IMR-90 (cell line): ENCODE results near the gene HMOX1. TPM values are rescaled to one million over a fixed set of nuclear protein-coding genes. Genes with fewer than 3 reads are reported as not detected.

Source experiments
- ATAC-seq: fragments of 200-7000 bp; cut with Tn5 transposase; 2 replicates; pipeline ENCODE4 v1.9.1; 2020; ENCODE audit warnings: low read depth, mild to moderate bottlenecking, moderate library complexity
- BruUV-seq: library from RNA; stranded (reverse); fragments of 400-500 nt; replicated peaks from 2 replicates; lab custom pipeline; 2021; lab: Mats Ljungman, UMichigan
- CTCF ChIA-PET: fragments of 300-600 bp; formaldehyde crosslinking; extraction: SDS; loops from one replicate; lab custom pipeline; 2021; ENCODE audit warnings: antibody characterized with exemption; lab: Yijun Ruan, JAX
- POLR2A ChIA-PET: fragments of 300-600 bp; sonication (Branson Sonifier 250); formaldehyde crosslinking; loops from one replicate; lab custom pipeline; 2022; ENCODE audit warnings: antibody characterized with exemption; ENCODE audit not compliant: unreplicated experiment; lab: Charles Lee
- DNase-seq: peaks from one replicate; pipeline ENCODE4 v3.0.0; 2013
- H2AFZ ChIP-seq: replicated peaks from 2 replicates; pipeline ENCODE3; 2013; ENCODE audit warnings: low read length, mild to moderate bottlenecking; ENCODE audit not compliant: poor library complexity
- H2AK5ac ChIP-seq: 2 replicates; pipeline ENCODE4 v1.6.1; 2013; ENCODE audit warnings: low read depth, low read length, inconsistent platforms
- H2AK9ac ChIP-seq: replicated peaks from 2 replicates; pipeline ENCODE3; 2013; ENCODE audit warnings: mild to moderate bottlenecking, low read depth, low read length, moderate library complexity; ENCODE audit not compliant: poor library complexity
- H2BK120ac ChIP-seq: 2 replicates; pipeline ENCODE4 v1.6.1; 2013; ENCODE audit warnings: low read depth, low read length, inconsistent platforms
- H2BK15ac ChIP-seq: 3 replicates; pipeline ENCODE4 v1.6.1; 2013; ENCODE audit warnings: low read depth, low read length, inconsistent platforms
- H2BK20ac ChIP-seq: 2 replicates; pipeline ENCODE4 v1.6.1; 2013; ENCODE audit warnings: low read depth, mild to moderate bottlenecking, inconsistent platforms, low read length, moderate library complexity
- H2BK5ac ChIP-seq: 2 replicates; pipeline ENCODE4 v1.6.1; 2013; ENCODE audit warnings: mild to moderate bottlenecking, low read depth, low read length, inconsistent platforms; ENCODE audit not compliant: poor library complexity, severe bottlenecking
- H3K14ac ChIP-seq: replicated peaks from 2 replicates; pipeline ENCODE4 v1.6.1; 2013; ENCODE audit warnings: low read depth, low read length, inconsistent platforms
- H3K18ac ChIP-seq: 2 replicates; pipeline ENCODE4 v1.6.1; 2013; ENCODE audit warnings: low read depth, low read length, control low read depth
- H3K23ac ChIP-seq: 2 replicates; pipeline ENCODE4 v1.6.1; 2013; ENCODE audit warnings: low read depth, low read length, inconsistent platforms
- H3K27ac ChIP-seq: 2 replicates; pipeline ENCODE4 v1.5.1; 2013; ENCODE audit warnings: mild to moderate bottlenecking, control low read depth, low read length; ENCODE audit not compliant: insufficient read depth
- H3K27me3 ChIP-seq: 2 replicates; pipeline ENCODE4 v1.6.1; 2013; ENCODE audit warnings: low read length; ENCODE audit not compliant: control insufficient read depth, insufficient read depth
- H3K36me3 ChIP-seq: 2 replicates; pipeline ENCODE4 v1.6.1; 2013; ENCODE audit warnings: low read length, mixed read lengths; ENCODE audit not compliant: control insufficient read depth, insufficient read depth
- H3K4ac ChIP-seq: 2 replicates; pipeline ENCODE4 v1.6.1; 2013; ENCODE audit warnings: low read depth, low read length, inconsistent platforms
- H3K4me1 ChIP-seq: 2 replicates; pipeline ENCODE4 v1.6.1; 2013; ENCODE audit warnings: low read length, mixed read lengths; ENCODE audit not compliant: control insufficient read depth, insufficient read depth
- H3K4me2 ChIP-seq: 2 replicates; pipeline ENCODE4 v1.6.1; 2013; ENCODE audit warnings: low read depth, mild to moderate bottlenecking, control low read depth, low read length, moderate library complexity
- H3K4me3 ChIP-seq: 2 replicates; pipeline ENCODE4 v1.5.1; 2013; ENCODE audit warnings: low read depth, mild to moderate bottlenecking, control low read depth, low read length, moderate library complexity; ENCODE audit not compliant: insufficient read depth
- H3K56ac ChIP-seq: 2 replicates; pipeline ENCODE4 v1.6.1; 2013; ENCODE audit warnings: low read length, inconsistent platforms; ENCODE audit not compliant: insufficient read depth; ENCODE audit errors: extremely low read depth
- H3K79me1 ChIP-seq, 2 experiments: 2 replicates each; pipeline ENCODE4 v1.6.1; 2013; ENCODE audit warnings: low read length in 2 of 2, inconsistent platforms in 1 of 2, low read depth in 1 of 2
- H3K9ac ChIP-seq: 2 replicates; pipeline ENCODE4 v1.6.1; 2013; ENCODE audit warnings: low read depth, low read length, control low read depth
- H3K9me1 ChIP-seq: 2 replicates; pipeline ENCODE4 v1.6.1; 2013; ENCODE audit warnings: low read length, inconsistent platforms; ENCODE audit not compliant: insufficient read depth
- H3K9me3 ChIP-seq: 2 replicates; pipeline ENCODE4 v1.6.1; 2013; ENCODE audit warnings: low read length; ENCODE audit not compliant: control insufficient read depth, insufficient read depth
- H4K20me1 ChIP-seq: 2 replicates; pipeline ENCODE4 v1.6.1; 2013; ENCODE audit warnings: low read length, inconsistent platforms; ENCODE audit not compliant: insufficient read depth
- H4K5ac ChIP-seq: 2 replicates; pipeline ENCODE4 v1.6.1; 2013; ENCODE audit warnings: mild to moderate bottlenecking, low read depth, low read length, control low read depth
- H4K8ac ChIP-seq, 2 experiments: 2 replicates each; pipeline ENCODE4 v1.6.1; 2013; ENCODE audit warnings: low read depth in 2 of 2, low read length in 2 of 2, control low read depth in 1 of 2, inconsistent platforms in 1 of 2
- H4K91ac ChIP-seq: 2 replicates; pipeline ENCODE4 v1.6.1; 2013; ENCODE audit warnings: low read depth, low read length, inconsistent platforms; ENCODE audit not compliant: insufficient read depth
- CEBPB ChIP-seq: IDR thresholded peaks from 2 replicates; pipeline ENCODE4 v1.6.1; 2012; ENCODE audit warnings: low read depth, low read length, improper control_type of control experiment
- RCOR1 ChIP-seq: IDR thresholded peaks from 2 replicates; pipeline ENCODE4 v1.6.1; 2012; ENCODE audit warnings: mild to moderate bottlenecking, low read length, improper control_type of control experiment; ENCODE audit not compliant: insufficient replicate concordance
- WGBS, 2 experiments: methylation state at CpG; one replicate each; pipeline versions ENCODE4 v1.1.5 to v1.1.7; 2013; ENCODE audit warnings: missing lambda C conversion rate in 2 of 2; ENCODE audit not compliant: insufficient read length in 1 of 2; ENCODE audit errors: extremely low coverage in 2 of 2; 5-methylcytosine and 5-hydroxymethylcytosine counted together
- dilution Hi-C: fragments of 300-500 bp; cut with HindIII; formaldehyde crosslinking; loops from one replicate; pipeline ENCODE4 v1.14.3; 2018; ENCODE audit warnings: low sequenced_read_pairs; ENCODE audit not compliant: unreplicated experiment
- in situ Hi-C: fragments of 300-500 bp; cut with MboI; formaldehyde crosslinking; loops from 3 replicates; pipeline ENCODE4 v1.14.3; 2019; ENCODE audit warnings: low sequenced_read_pairs, inconsistent platforms, mixed read lengths
- intact Hi-C: fragments of 100-400 bp; cut with micrococcal nuclease; formaldehyde crosslinking; loops from 2 replicates; pipeline ENCODE4 v1.10.0; 2022
- polyA plus RNA-seq, 3 experiments: library from polyadenylated mRNA; depleted of rRNA; stranded (reverse); fragments of >200 nt; gene quantifications; 2 replicates each; pipeline ENCODE4 v1.2.3, GENCODE V29; 2012; ENCODE audit warnings: low replicate concordance in 1 of 3
- total RNA-seq: library from RNA; depleted of rRNA; stranded (reverse); fragments of >200 nt; gene quantifications from 2 replicates; pipeline ENCODE4 v1.2.3, GENCODE V29; 2012
- TF ChIP-seq, protein P1 (sequence below): fragments of 150-350 bp; IDR thresholded peaks from 2 replicates; pipeline ENCODE4 v1.6.1; 2017; ENCODE audit warnings: mild to moderate bottlenecking, antibody characterized with exemption, low read length, low read depth

HMOX1 gene
- total and polyA plus RNA-seq, 2 of the 4 experiments (the other 2 are of a cell fraction), result 23.1 to 50.5 TPM

- TF ChIP-seq CEBPB, result no peak
Observed at GRCh38 chr22:35434061-35434710, 53.3 kb downstream of the HMOX1 start (continued).

- DNase-seq (no peak), ATAC-seq (no peak)
- Histone ChIP-seq H3K18ac (no peak overlapping the region), H3K9ac (no peak overlapping the region), H3K56ac (no peak overlapping the region), H3K14ac (no peak overlapping the region), H2AFZ (no peak overlapping the region), H3K27ac (no peak overlapping the region), H3K4me1 (0 out of 2 replicates have a peak, but pooled peaks cover 2% of the 10 kb centered on the region), H2BK5ac (no peak overlapping the region), H3K79me1 (peaks cover 0 to 14% of the 10 kb centered on the region in 2 experiments; a peak in 1 of 4 replicates), H2BK120ac (no peak overlapping the region), H4K5ac (no peak overlapping the region), H3K4me2 (no peak overlapping the region), H2AK9ac (peak overlapping the region; percentile 66), H3K9me1 (no peaks in the 10 kb centered on the region), H3K9me3 (peaks cover 10% of the 10 kb centered on the region), H4K20me1 (peaks cover 3% of the 10 kb centered on the region; the same call in 1 of the 2 replicates), H3K36me3 (no peaks in the 10 kb centered on the region), H3K27me3 (no peaks in the 10 kb centered on the region), H3K23ac (no peak overlapping the region), H2BK15ac (no peak overlapping the region), H4K8ac (no peak overlapping the region), H4K91ac (no peak overlapping the region), H3K4me3 (no peak overlapping the region), H2BK20ac (no peak overlapping the region), H3K4ac (no peak overlapping the region), H2AK5ac (no peak overlapping the region)
- in situ Hi-C loops, result loop anchor here (10.0 kb wide), 2 partner anchors 400 to 690 kb away; no protein-coding TSS in a partner anchor
- BruUV-seq, result no TSS peak
- no CpG with 5 or more reads among the region's 8 CpGs for WGBS, 2 experiments
- ChIA-PET POLR2A (no interaction called here), CTCF (no interaction called here)
- dilution Hi-C loops, result no loop called here
- intact Hi-C loops, result loop anchor here (10.0 kb wide), 1 partner anchor 490 kb away; no protein-coding TSS in a partner anchor
- TF ChIP-seq, protein P1, sequence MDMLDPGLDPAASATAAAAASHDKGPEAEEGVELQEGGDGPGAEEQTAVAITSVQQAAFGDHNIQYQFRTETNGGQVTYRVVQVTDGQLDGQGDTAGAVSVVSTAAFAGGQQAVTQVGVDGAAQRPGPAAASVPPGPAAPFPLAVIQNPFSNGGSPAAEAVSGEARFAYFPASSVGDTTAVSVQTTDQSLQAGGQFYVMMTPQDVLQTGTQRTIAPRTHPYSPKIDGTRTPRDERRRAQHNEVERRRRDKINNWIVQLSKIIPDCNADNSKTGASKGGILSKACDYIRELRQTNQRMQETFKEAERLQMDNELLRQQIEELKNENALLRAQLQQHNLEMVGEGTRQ, result no peak
- TF ChIP-seq RCOR1, result no peak
Observed at GRCh38 chr22:35435201-35435740, 54.4 kb downstream of the HMOX1 start.
